Activated CD4-positive, alpha-beta T cell treated with anti-CD3 and anti-CD28 coated beads, Interleukin-2, amount 10 ng/mL, durations not matched to agents 7 days and 5 days (primary cell): ENCODE data around the gene JPH2. TPM values are rescaled to one million over a fixed set of nuclear protein-coding genes. Genes with fewer than 3 reads are reported as not detected.
"Not testable (repeated sequence)": the region's sequence is repeated elsewhere in the genome, so short reads cannot be mapped to it uniquely, and the experiment has no call there.

Experiments used
- CTCF ChIA-PET: fragments of 350-600 bp; sonication (Branson Sonifier 250); formaldehyde crosslinking; loops from one replicate; lab custom pipeline; 2021; ENCODE audit warnings: antibody characterized with exemption; lab: Charles Lee
- POLR2A ChIA-PET: fragments of 350-600 bp; sonication (Branson Sonifier 250); formaldehyde crosslinking; loops from one replicate; lab custom pipeline; 2021; ENCODE audit warnings: antibody characterized with exemption; lab: Charles Lee
- DNase-seq: peaks from one replicate; pipeline ENCODE4 v3.0.0-alpha.2; 2020
- H3K27ac Mint-ChIP-seq: one replicate; pipeline ENCODE4 v1.8.0; 2021; ENCODE audit warnings: mild to moderate bottlenecking, moderate library complexity, mixed read lengths
- H3K27me3 Mint-ChIP-seq: one replicate; pipeline ENCODE4 v1.8.0; 2021; ENCODE audit warnings: mixed read lengths
- H3K36me3 Mint-ChIP-seq: one replicate; pipeline ENCODE4 v1.8.0; 2021; ENCODE audit warnings: low read depth, mixed read lengths
- H3K4me1 Mint-ChIP-seq: one replicate; pipeline ENCODE4 v1.8.0; 2021; ENCODE audit warnings: mixed read lengths
- H3K4me3 Mint-ChIP-seq: one replicate; pipeline ENCODE4 v1.8.0; 2021; ENCODE audit warnings: mild to moderate bottlenecking, moderate library complexity, mixed read lengths
- H3K9me3 Mint-ChIP-seq: one replicate; pipeline ENCODE4 v1.8.0; 2021; ENCODE audit warnings: mixed read lengths
- total RNA-seq, 2 experiments: library from RNA; stranded (reverse); gene quantifications; one replicate each; pipeline ENCODE4 v1.2.3, GENCODE V29; 2021

The JPH2 gene
- total RNA-seq = not detected

DNA sequence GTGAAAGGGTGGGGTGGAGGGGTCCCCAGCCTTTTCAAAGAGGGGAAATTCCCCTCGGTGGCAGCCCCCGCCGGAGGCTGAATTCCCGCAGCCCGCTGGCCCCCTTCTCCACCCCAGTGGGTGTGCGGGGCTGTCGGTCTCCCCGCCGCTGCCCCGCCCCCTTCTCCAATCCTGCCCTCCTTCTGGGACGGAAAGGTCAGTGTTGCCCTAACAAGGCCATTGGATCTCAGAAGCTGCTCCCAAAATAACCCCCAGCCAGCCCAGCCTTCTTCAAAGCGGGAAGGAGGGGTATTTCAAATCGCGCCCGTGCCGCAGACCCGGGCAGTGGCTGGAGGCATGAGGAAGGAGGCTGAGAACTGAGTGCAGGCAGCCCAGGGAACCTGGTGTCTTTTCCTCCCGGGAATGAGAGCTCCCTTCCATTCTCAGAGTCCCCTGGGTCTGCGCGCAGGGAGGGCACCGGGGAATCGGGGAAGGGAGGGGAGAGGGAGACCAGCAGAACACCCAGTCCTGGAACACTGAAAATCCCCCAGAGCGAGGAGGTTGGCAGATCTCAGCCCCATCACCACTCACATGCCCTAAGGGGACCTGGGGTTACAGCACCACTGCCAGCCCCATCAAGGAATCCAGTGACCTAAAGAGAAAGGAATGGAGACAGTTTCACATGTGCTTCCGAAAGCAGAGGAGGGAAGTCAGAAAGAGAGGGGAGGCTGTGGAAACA is at the start of gene JPH2:
Gene JPH2, minus strand, starts transcription at position 135 of the 718 bp plus-strand sequence. CDS start 483 bp downstream, outside the sequence.
- ChIA-PET POLR2A (no interaction called here), CTCF (interaction anchor here (0.9 to 3.7 kb wide), 5 partner anchors 10 to 131 kb away, joined by 3 to 33 read pairs (median 3); no protein-coding TSS in a partner anchor)
- Mint-ChIP-seq H3K36me3 (no peaks in the 10 kb centered on the region), H3K4me1 (peaks cover 12% of the 10 kb centered on the region), H3K27ac (no peak within 1 kb of the TSS), H3K27me3 (peaks cover 42% of the 10 kb centered on the region), H3K9me3 (no peaks in the 10 kb centered on the region), H3K4me3 (no peak within 1 kb of the TSS)
- DNase-seq = no peak

DNA sequence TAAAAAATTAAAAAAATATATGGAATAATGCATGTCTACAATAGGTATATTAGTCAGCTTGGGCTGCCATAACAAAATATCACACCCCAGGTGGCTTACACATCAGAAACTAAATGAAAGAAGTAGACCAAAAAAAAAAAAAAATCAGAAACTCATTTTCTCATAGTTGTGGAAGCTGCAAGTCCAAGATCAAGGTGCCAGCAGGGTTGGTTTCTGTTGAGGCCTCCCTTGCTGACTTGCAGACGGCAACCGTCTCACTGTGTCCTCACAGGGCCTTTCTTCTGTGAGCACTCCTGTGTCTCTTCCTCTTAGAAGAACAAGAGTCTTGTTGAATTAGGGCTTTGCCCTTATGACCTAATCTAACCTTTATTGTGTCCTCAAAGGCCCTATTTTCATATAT is 48.7 kb upstream of the JPH2 start:
- no peaks in the 10 kb centered on the region for H3K27me3 Mint-ChIP-seq
- H3K4me1 Mint-ChIP-seq = peaks cover 4% of the 10 kb centered on the region
- no peaks in the 10 kb centered on the region for H3K9me3 Mint-ChIP-seq
- H3K36me3 Mint-ChIP-seq = no peaks in the 10 kb centered on the region
- no peak overlapping the region for H3K27ac Mint-ChIP-seq
- DNase-seq = no peak
- POLR2A ChIA-PET = no interaction called here
- H3K4me3 Mint-ChIP-seq = no peak overlapping the region
- CTCF ChIA-PET = interaction anchor here (0.7 to 1.0 kb wide), 3 partner anchors 46 to 428 kb away, joined by 3 to 5 read pairs (median 3); no protein-coding TSS in a partner anchor

DNA sequence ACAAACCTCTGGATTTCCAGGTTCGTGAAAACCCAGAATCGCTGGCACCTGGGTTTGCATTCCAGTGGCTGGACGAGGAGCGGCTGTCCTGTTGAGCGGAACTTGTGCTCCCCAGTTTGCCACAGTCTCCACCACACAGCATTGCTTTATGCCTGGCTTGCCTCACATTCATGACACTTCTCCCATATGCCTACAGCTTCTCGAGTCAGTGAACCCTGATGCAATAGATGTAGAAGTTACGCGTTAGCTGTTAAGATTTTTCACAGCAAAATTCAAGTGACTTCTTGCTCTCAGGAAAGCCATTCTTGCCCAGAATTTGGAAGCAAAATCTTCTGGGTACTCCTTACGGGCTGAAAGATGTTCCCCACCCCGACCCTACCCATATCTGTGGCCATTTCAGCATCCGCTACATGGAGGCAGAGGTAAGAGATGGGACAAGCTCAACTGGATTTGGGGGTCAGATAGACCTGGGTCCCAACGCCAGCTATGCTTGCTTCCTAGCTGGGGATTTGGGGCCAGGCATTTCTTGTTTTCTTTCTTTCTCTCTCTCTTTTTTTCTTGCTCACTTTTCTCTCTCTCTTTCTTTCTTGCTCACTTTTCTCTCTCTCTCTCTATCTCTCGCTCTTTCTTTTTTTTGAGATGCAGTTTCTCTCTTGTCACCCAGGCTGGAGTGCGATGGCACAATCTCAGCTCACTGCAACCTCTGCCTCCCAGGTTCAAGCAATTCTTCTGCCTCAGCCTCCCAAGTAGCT is 47.8 kb upstream of the JPH2 start:
- Mint-ChIP-seq H3K4me3 (no peak overlapping the region), H3K9me3 (no peaks in the 10 kb centered on the region), H3K4me1 (peaks cover 4% of the 10 kb centered on the region), H3K27ac (no peak overlapping the region), H3K27me3 (no peaks in the 10 kb centered on the region), H3K36me3 (no peaks in the 10 kb centered on the region)
- CTCF ChIA-PET = interaction anchor here (0.7 to 1.4 kb wide), 4 partner anchors 46 to 427 kb away, joined by 3 to 5 read pairs (median 3); no protein-coding TSS in a partner anchor
- no peak for DNase-seq
- POLR2A ChIA-PET = no interaction called here

DNA sequence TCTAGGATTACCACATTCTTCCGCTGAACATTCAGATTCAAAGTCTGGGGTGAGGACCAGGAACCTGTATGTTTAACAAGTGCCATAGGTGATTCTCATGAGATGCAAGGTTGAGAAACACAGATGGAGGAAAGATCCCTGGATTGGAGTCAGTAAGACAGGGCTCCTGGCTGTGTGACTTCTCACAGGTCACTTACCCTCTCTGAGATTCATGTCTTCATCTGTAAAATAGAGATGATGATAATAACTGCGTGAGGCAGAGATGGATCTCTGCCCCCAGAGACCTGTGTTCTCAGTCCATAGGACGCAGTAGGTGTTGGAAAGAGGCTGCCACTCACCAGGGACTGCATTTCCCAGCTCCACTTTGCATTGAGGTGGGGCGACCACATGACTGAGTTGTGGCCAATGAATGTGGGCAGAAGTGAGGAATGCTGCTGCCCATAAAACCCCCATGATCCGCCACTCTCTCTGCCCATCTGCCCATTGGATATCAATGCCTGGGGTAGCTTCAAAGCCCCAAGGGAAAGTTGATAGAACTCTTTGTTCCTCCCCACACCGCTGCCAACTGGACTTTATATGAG is 46.5 kb upstream of the JPH2 start:
- peaks cover 4% of the 10 kb centered on the region for H3K4me1 Mint-ChIP-seq
- POLR2A ChIA-PET = no interaction called here

DNA sequence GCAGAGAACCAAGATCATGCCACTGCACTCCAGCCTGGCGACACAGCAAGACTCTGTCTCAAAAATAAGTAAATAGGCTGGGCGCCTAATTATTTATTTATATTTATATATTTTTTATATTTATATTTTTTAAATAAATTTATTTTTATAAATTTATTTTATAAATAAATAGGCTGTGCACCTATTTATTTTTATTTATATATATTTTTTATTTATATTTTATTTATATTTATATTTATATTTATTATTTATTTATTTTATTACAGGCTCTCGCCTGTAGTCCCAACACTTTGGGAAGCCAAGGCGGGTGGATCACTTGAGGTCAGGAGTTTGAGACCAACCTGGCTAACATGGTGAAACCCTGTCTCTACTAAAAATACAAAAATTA is 45.5 kb upstream of the JPH2 start:
- H3K4me1 Mint-ChIP-seq, H3K36me3 Mint-ChIP-seq, H3K27ac Mint-ChIP-seq, H3K27me3 Mint-ChIP-seq, H3K9me3 Mint-ChIP-seq, POLR2A ChIA-PET, DNase-seq, H3K4me3 Mint-ChIP-seq: not testable (repeated sequence)
- CTCF ChIA-PET = interaction anchor here (1.1 to 1.3 kb wide), 2 partner anchors 116 to 514 kb away, joined by 3 to 4 read pairs; no protein-coding TSS in a partner anchor

More for the DNA sequence above, 46.5 kb upstream of the JPH2 start:
- H3K4me3 Mint-ChIP-seq = no peak overlapping the region
- no peak overlapping the region for H3K27ac Mint-ChIP-seq
- H3K36me3 Mint-ChIP-seq = no peaks in the 10 kb centered on the region
- CTCF ChIA-PET = interaction anchor here (1.3 kb wide), 1 partner anchor 117 kb away, joined by 4 read pairs; no protein-coding TSS in a partner anchor
- H3K9me3 Mint-ChIP-seq = no peaks in the 10 kb centered on the region
- H3K27me3 Mint-ChIP-seq = no peaks in the 10 kb centered on the region
- DNase-seq = no peak

DNA sequence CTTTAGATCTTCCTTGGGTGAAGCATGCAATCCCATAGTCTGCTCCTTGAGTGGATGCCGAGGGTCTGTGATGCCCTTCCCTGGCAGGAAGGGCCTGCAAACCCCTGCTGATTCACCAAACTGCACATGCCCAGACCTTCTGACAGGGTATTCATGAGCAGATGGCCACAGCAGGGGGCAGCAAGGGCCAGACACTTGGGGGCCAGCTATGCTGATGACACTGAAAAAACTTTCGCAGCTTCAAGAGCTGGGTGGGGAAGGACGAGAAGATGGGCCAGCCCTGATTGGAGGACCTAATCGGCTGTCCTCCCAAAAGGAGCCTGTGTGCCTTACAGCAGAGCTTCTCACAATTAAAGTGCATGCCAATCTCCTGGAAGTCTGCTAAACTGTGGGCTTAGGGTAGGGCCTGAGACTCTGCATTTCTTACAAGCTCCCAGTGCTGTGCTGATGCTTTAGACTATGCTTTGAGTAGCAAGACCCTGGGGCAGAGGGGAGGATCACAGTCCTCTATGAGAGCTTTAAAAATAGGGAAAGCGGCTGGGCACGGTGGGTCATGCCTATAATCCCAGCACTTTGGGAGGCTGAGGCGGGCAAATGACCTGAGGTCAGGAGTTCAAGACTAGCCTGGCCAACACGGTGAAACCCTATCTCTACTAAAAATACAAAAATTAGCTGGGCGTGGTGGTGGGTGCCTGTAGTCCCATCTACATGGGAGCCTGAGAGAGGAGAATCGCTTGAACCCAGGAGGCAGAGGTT is 44.9 kb upstream of the JPH2 start:
- Mint-ChIP-seq H3K27ac (no peak overlapping the region), H3K27me3 (no peaks in the 10 kb centered on the region), H3K4me1 (peaks cover 4% of the 10 kb centered on the region), H3K9me3 (no peaks in the 10 kb centered on the region), H3K4me3 (no peak overlapping the region), H3K36me3 (no peaks in the 10 kb centered on the region)
- ChIA-PET POLR2A (no interaction called here), CTCF (interaction anchor here (1.1 kb wide), 1 partner anchor 513 kb away, joined by 3 read pairs; no protein-coding TSS in a partner anchor)
- DNase-seq = no peak

DNA sequence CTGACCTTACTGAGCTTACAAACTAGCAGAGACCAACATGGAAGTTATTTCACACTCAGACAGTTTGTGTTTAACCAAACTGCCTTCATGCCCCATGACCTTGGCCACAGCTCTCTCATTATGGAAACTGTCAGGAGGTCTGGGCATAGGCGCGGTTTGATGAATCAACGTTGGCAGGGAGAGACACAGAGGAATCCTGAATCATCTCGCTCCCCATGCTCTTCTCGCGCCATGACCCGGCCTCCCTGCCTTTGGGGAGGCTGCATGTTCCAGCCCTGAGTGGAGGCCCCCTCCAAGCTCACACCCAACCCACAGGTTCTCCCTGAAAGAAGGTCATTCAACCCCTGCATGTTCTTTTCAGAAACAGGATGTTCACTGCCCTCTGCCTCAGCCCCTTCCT is 44.2 kb upstream of the JPH2 start:
- no peak overlapping the region for H3K27ac Mint-ChIP-seq
- ChIA-PET CTCF (interaction anchor here (0.9 to 3.2 kb wide), 2 partner anchors 14 to 19 kb away, joined by 3 to 16 read pairs; no protein-coding TSS in a partner anchor), POLR2A (no interaction called here)
- H3K36me3 Mint-ChIP-seq = no peaks in the 10 kb centered on the region
- no peak overlapping the region for H3K4me3 Mint-ChIP-seq
- DNase-seq = no peak
- no peaks in the 10 kb centered on the region for H3K9me3 Mint-ChIP-seq
- no peaks in the 10 kb centered on the region for H3K27me3 Mint-ChIP-seq
- peaks cover 4% of the 10 kb centered on the region for H3K4me1 Mint-ChIP-seq

DNA sequence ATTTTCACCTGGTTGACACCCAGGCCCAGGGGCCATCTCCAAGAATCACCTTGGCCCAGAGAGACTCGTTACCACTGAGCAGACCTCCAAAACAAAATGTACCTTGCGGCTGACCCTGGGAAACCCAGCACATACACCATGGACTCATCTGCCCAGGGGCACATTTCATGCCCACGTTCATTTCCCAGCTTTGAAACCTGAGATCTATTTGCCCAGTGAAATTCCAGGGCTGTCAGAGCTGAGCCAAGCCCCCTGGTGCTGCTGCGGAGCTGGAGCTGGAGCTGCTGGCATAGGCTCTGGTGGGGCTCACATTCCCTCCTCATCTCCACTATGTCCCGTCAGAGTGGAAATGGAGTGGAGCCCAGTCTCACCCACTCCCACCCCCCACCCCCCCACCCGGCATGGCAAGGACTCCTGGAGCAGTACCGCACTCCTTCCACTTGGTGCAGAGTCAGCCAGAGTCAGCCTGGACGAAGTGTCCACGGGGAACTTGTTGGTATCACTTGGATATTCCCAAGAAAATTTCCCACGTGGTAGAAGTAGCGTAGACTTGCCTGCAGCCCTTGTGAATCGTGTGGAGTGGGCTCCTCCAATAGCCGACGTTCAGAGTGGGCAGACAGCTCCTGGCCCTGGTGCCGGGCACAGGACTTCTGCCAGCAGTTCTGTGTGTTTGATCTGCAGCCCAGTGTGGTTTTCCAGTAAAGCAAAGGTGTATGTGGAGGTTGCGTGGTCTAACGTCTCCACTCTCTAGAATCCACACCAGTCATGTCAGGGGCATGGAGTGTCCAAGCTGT is 41.7 kb upstream of the JPH2 start:
- no peaks in the 10 kb centered on the region for H3K27me3 Mint-ChIP-seq
- H3K4me1 Mint-ChIP-seq = peaks cover 4% of the 10 kb centered on the region
- no peaks in the 10 kb centered on the region for H3K9me3 Mint-ChIP-seq
- DNase-seq = no peak
- H3K36me3 Mint-ChIP-seq = no peaks in the 10 kb centered on the region
- no peak overlapping the region for H3K4me3 Mint-ChIP-seq
- CTCF ChIA-PET = interaction anchor here (1.1 to 3.2 kb wide), 3 partner anchors 11 to 82 kb away, joined by 3 to 16 read pairs (median 3); partner anchors contain the start of gene FITM2
- H3K27ac Mint-ChIP-seq = no peak overlapping the region
- POLR2A ChIA-PET = no interaction called here

DNA sequence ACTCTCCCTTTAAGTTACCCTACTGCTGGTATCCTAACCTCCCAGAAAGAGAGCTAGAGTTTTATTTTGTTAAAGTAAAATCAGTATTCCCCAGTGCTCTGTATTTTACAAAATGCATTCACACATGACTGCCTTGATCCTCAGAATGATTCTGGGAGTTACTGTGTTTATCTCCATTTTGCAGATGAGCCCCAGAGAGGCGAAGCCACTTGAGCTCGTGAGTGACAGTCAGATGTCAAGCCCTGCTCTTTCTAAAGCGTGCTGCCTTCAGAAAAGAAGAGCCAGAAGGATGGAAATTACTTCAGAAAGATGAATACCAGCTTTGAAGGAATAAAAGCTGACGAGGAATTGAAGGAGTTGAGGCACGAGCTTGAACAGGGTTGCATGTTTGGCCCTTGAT is 37.6 kb upstream of the JPH2 start:
- peaks cover 14% of the 10 kb centered on the region for H3K4me1 Mint-ChIP-seq
- no peaks in the 10 kb centered on the region for H3K27me3 Mint-ChIP-seq
- H3K9me3 Mint-ChIP-seq = no peaks in the 10 kb centered on the region
- ChIA-PET CTCF (interaction anchor here (1.5 to 3.5 kb wide), 3 partner anchors 8 to 86 kb away, joined by 4 to 19 read pairs (median 7); partner anchors contain the start of gene FITM2), POLR2A (no interaction called here)
- no peaks in the 10 kb centered on the region for H3K36me3 Mint-ChIP-seq
- no peak for DNase-seq
- no peak overlapping the region for H3K27ac Mint-ChIP-seq
- no peak overlapping the region for H3K4me3 Mint-ChIP-seq

DNA sequence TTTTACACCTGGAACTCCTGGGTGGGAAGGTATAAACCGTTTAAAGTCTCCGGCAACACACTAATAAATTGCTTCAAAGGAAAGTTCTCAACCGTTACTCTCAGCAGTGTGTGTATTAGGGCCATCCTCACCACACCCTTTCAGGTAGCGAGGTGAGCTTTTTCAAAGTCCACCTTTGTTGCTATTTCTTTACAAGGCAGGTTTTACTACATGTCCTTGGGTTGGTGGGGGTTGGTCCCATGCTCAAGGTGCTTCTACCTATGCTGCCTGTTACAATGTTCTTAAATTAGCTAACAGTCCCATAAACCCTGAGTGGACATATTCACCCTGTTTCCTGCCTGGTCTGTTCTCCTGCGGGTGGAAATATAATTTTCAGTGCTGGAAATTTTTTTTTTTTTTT is 36.7 kb upstream of the JPH2 start:
- H3K27ac Mint-ChIP-seq = no peak overlapping the region
- H3K4me3 Mint-ChIP-seq = no peak overlapping the region
- peaks cover 23% of the 10 kb centered on the region for H3K4me1 Mint-ChIP-seq
- H3K36me3 Mint-ChIP-seq = no peaks in the 10 kb centered on the region
- H3K27me3 Mint-ChIP-seq = no peaks in the 10 kb centered on the region
- no peaks in the 10 kb centered on the region for H3K9me3 Mint-ChIP-seq
- ChIA-PET CTCF (interaction anchor here (1.5 to 3.5 kb wide), 2 partner anchors 16 to 87 kb away, joined by 4 to 19 read pairs; partner anchors contain the start of gene FITM2), POLR2A (no interaction called here)
- DNase-seq = no peak

DNA sequence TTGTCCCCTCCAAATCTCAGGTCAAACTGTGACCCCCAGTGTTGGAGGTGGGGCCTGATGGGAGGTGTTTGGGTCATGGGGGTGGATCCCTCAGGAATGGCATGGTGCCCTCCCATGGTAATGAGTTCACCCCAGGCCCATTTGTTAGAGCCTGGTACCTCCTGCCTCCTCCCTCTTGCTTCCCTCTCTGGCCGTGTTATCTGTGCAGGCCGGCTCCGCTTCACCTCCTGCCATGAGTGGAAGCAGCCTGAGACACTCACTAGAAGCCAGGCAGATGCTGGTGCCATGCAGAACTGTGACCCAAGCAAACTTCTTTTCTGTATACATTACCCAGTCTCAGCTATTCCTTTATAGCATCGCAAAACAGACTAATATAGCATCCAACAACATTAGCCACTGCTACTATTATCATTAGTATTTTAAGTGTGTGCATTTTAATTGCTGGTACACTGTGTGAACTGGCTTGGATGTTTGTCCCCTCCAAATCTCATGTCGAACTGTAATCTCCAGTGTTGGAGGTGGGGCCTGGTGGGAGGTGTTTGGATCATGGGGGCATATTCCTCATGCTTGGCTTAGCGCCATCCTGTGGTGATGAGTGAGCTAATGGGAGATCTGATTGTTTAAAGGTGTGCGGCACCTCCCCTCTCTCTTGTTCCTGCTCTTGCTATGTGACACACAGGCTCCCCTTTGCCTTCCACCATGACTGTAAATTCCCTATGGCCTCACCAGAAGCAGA is 35.8 kb upstream of the JPH2 start:
- no peaks in the 10 kb centered on the region for H3K27me3 Mint-ChIP-seq
- peak overlapping the region; percentile 71 for H3K27ac Mint-ChIP-seq
- H3K4me1 Mint-ChIP-seq = peaks cover 32% of the 10 kb centered on the region
- H3K36me3 Mint-ChIP-seq = no peaks in the 10 kb centered on the region
- H3K4me3 Mint-ChIP-seq = no peak overlapping the region
- ChIA-PET POLR2A (no interaction called here), CTCF (interaction anchor here (3.5 kb wide), 1 partner anchor 88 kb away, joined by 19 read pairs; the partner anchor contains the start of gene FITM2)
- H3K9me3 Mint-ChIP-seq = no peaks in the 10 kb centered on the region
- DNase-seq = no peak
